ENCODE measurements around the gene TRIM39.

GRCh38 chr6:30304002-30304401, 22.7 kb upstream of the TRIM39 start:
- TF ChIP-seq CTCF (IDR thresholded peaks at IDR 0.05): no peak
- TF ChIP-seq POLR2A (IDR thresholded peaks at IDR 0.05): no peak

Measured in body of pancreas (tissue), 4 donors.